ENCODE measurements around the gene PRDM16. TPM values are rescaled to one million over a fixed set of nuclear protein-coding genes. Genes with fewer than 3 reads are reported as not detected.
A peak's percentile ranks its signal among the peaks of the same experiment; 100 is the strongest.

PRDM16 gene
- total RNA-seq, 1 experiment from 2014 or later = 6.1 TPM

- Histone ChIP-seq H3K4me2 (ENCODE audit: low read length) (peak overlapping the region; percentile 76), H4K20me1 (ENCODE audit: insufficient read depth) (no peaks in the 10 kb centered on the region), H3K36me3 (ENCODE audit: control insufficient read depth in 1 of 2, insufficient read depth in 2 of 2, low read length in 2 of 2) (no peaks in the 10 kb centered on the region), H3K79me2 (ENCODE audit: insufficient read depth, low read length) (no peaks in the 10 kb centered on the region), H3K9me2 (ENCODE audit: insufficient read depth) (no peaks in the 10 kb centered on the region), H3K4me1 (ENCODE audit: control insufficient read depth in 1 of 2, insufficient read depth in 2 of 2, low read length in 2 of 2) (peaks cover 21 to 36% of the 10 kb centered on the region in 2 experiments), H3K4me3 (replicated peaks in 1 of 2; ENCODE audit: low read depth in 1 of 2, low read length in 2 of 2) (peak overlapping the region in 1 of 2 experiments; percentile 25; a peak in 2 of 4 replicates), H3K9ac (ENCODE audit: low read length) (peak overlapping the region; percentile 58), H3K9me3 (ENCODE audit: control insufficient read depth in 1 of 2, insufficient read depth in 1 of 2, low read depth in 1 of 2, low read length in 2 of 2) (no peaks in the 10 kb centered on the region), H3K27ac (ENCODE audit: low read depth, low read length) (peak overlapping the region; percentile 62), H3K27me3 (ENCODE audit: insufficient read depth, low read length) (no peaks in the 10 kb centered on the region), H2AFZ (ENCODE audit: low read depth, low read length, poor library complexity, severe bottlenecking) (no peak overlapping the region)
- ChIA-PET RAD21 (ENCODE audit: low non-redundant PET in 1 of 2, low total read pairs in 2 of 2, uncharacterized antibody in 2 of 2, unreplicated experiment in 2 of 2) (no interaction called here), CTCF (no interaction called here), POLR2A (no interaction called here)
- no peak for TF ChIP-seq SRF (IDR thresholded peaks at IDR 0.05; ENCODE audit: low read depth)
- TF ChIP-seq ELF1 (IDR thresholded peaks at IDR 0.05; ENCODE audit: borderline replicate concordance, low read depth) = no peak
- no peak for TF ChIP-seq EGR1 (IDR thresholded peaks at IDR 0.05; ENCODE audit: low read depth)
- BruUV-seq (replicated peaks) = no TSS peak
- ATAC-seq (peak; percentile 11), DNase-seq (ENCODE audit: low read depth, low spot score) (no peak)
- intact Hi-C loops (cut with micrococcal nuclease) = no loop called here
Observed at GRCh38 chr1:3313576-3313950, 244.6 kb downstream of the PRDM16 start.

GRCh38 chr1:3314491-3315381, 245.7 kb downstream of the PRDM16 start:
- ATAC-seq (no peak), DNase-seq (ENCODE audit: low read depth, low spot score) (no peak)
- no peaks in the 10 kb centered on the region for H3K79me2 ChIP-seq (ENCODE audit: insufficient read depth, low read length)
- ChIA-PET CTCF (no interaction called here), RAD21 (ENCODE audit: low non-redundant PET in 1 of 2, low total read pairs in 2 of 2, uncharacterized antibody in 2 of 2, unreplicated experiment in 2 of 2) (no interaction called here), POLR2A (no interaction called here)
- no peaks in the 10 kb centered on the region for H3K27me3 ChIP-seq (ENCODE audit: insufficient read depth, low read length)
- H3K4me3 ChIP-seq (replicated peaks in 1 of 2; ENCODE audit: low read depth in 1 of 2, low read length in 2 of 2) = no peak overlapping the region
- no peak overlapping the region for H2AFZ ChIP-seq (ENCODE audit: low read depth, low read length, poor library complexity, severe bottlenecking)
- H3K9me3 ChIP-seq (ENCODE audit: control insufficient read depth in 1 of 2, insufficient read depth in 1 of 2, low read depth in 1 of 2, low read length in 2 of 2) = no peaks in the 10 kb centered on the region
- BruUV-seq (replicated peaks) = no TSS peak
- no peaks in the 10 kb centered on the region for H3K9me2 ChIP-seq (ENCODE audit: insufficient read depth)
- H4K20me1 ChIP-seq (ENCODE audit: insufficient read depth) = no peaks in the 10 kb centered on the region
- H3K36me3 ChIP-seq (ENCODE audit: control insufficient read depth in 1 of 2, insufficient read depth in 2 of 2, low read length in 2 of 2) = no peaks in the 10 kb centered on the region
- 0 out of 2 replicates have a peak overlapping the region, but pooled peaks have one; percentile 76 for H3K4me2 ChIP-seq (ENCODE audit: low read length)
- H3K4me1 ChIP-seq (ENCODE audit: control insufficient read depth in 1 of 2, insufficient read depth in 2 of 2, low read length in 2 of 2) = peaks cover 26 to 45% of the 10 kb centered on the region in 2 experiments
- no peak overlapping the region for H3K9ac ChIP-seq (ENCODE audit: low read length)
- no peak overlapping the region for H3K27ac ChIP-seq (ENCODE audit: low read depth, low read length)
- intact Hi-C loops (cut with micrococcal nuclease) = no loop called here
- TF ChIP-seq YY1 (IDR thresholded peaks at IDR 0.05; ENCODE audit: extremely low read depth, insufficient replicate concordance, low read depth, low read length) = no peak
- TF ChIP-seq TCF7L2 (IDR thresholded peaks at IDR 0.05; ENCODE audit: borderline replicate concordance, extremely low read depth, insufficient read depth, insufficient read length) = no peak
- no peak for TF ChIP-seq SRF (IDR thresholded peaks at IDR 0.05; ENCODE audit: low read depth)
- no peak for TF ChIP-seq ZBTB33 (IDR thresholded peaks at IDR 0.05; ENCODE audit: extremely low read depth, insufficient replicate concordance, low read length)
- TF ChIP-seq CTCF (IDR thresholded peaks at IDR 0.05 in 2 of 3, conservative IDR thresholded peaks at IDR 0.05 in 1 of 3; ENCODE audit: borderline replicate concordance in 1 of 3, insufficient read depth in 1 of 3, low read depth in 2 of 3, low read length in 2 of 3) = no peak
- TF ChIP-seq REST (IDR thresholded peaks at IDR 0.05; ENCODE audit: low read depth) = no peak
- TF ChIP-seq FOSL1 (IDR thresholded peaks at IDR 0.05; ENCODE audit: low read depth) = no peak
- no peak for TF ChIP-seq EZH2 (IDR thresholded peaks at IDR 0.05)
